Kidney (tissue), 14 donors: ENCODE data around the gene MYH15. TPM values are rescaled to one million over a fixed set of nuclear protein-coding genes. Genes with fewer than 3 reads are reported as not detected.

Experiments used
- DNase-seq, 5 donors: peaks; one replicate each; pipeline ENCODE4 v3.0.0-alpha.2; 2013 to 2020
- FAIRE-seq: peaks from 2 replicates; lab custom pipeline; 2012; peaks lifted over from hg19 to GRCh38; lab: Jason Lieb, UNC
- H3K27ac ChIP-seq, 2 donors: one replicate each; pipeline ENCODE4 v1.7.0; 2013; ENCODE audit warnings: low read depth in 2 of 2, low read length in 2 of 2, inconsistent platforms in 1 of 2
- H3K27me3 ChIP-seq: one replicate; pipeline ENCODE4 v1.7.1; 2013; ENCODE audit warnings: low read length, inconsistent platforms; ENCODE audit not compliant: control insufficient read depth, insufficient read depth
- H3K36me3 ChIP-seq, 3 donors: one replicate each; pipeline versions ENCODE4 v1.7.0 to v1.7.1; 2013; ENCODE audit warnings: low read length in 3 of 3, control low read depth in 1 of 3, inconsistent platforms in 1 of 3; ENCODE audit not compliant: insufficient read depth in 3 of 3, control insufficient read depth in 2 of 3
- H3K4me1 ChIP-seq, 3 donors: one replicate each; pipeline versions ENCODE4 v1.7.0 to v1.7.1; 2013; ENCODE audit warnings: low read length in 3 of 3, inconsistent platforms in 1 of 3, low read depth in 1 of 3; ENCODE audit not compliant: control insufficient read depth in 2 of 3, insufficient read depth in 2 of 3
- H3K4me3 ChIP-seq, 3 donors: one replicate each; pipeline versions ENCODE4 v1.7.0 to v1.8.1; 2013; ENCODE audit warnings: low read length in 3 of 3, control low read depth in 1 of 3, inconsistent platforms in 1 of 3
- H3K9ac ChIP-seq, 3 donors: one replicate each; pipeline versions ENCODE4 v1.7.0 to v1.7.1; 2013; ENCODE audit warnings: low read length in 3 of 3, control low read depth in 1 of 3, inconsistent platforms in 1 of 3
- H3K9me3 ChIP-seq, 3 donors: one replicate each; pipeline versions ENCODE4 v1.7.0 to v1.7.1; 2013; ENCODE audit warnings: low read length in 3 of 3, control low read depth in 1 of 3, inconsistent platforms in 1 of 3; ENCODE audit not compliant: control insufficient read depth in 2 of 3, insufficient read depth in 1 of 3
- intact Hi-C: fragments of 100-400 bp; cut with DNase I; formaldehyde crosslinking; loops from one replicate; pipeline ENCODE4 v1.11.1; 2022
- polyA plus RNA-seq: library from polyadenylated mRNA; stranded (reverse); fragments of 350-450 nt; fragmentation: Illumina TruSeq; extraction: RNeasy Lipid Tissue Mini Kit (QIAGEN cat#74804); gene quantifications from one replicate; pipeline ENCODE4 v1.2.3, GENCODE V29; 2014; ENCODE audit warnings: low read depth, low replicate concordance; ENCODE audit not compliant: insufficient read depth
- total RNA-seq: library from RNA; stranded (reverse); fragmentation: NEBNext Ultra II Directional; extraction: Animal tissue kit (Norgen Biotek cat#: 25700); gene quantifications from one replicate; pipeline ENCODE4 v1.2.1, GENCODE V29; 2021
- TF ChIP-seq, protein P1 (sequence below): IDR thresholded peaks from 3 replicates; pipeline ENCODE4 v1.5.1; 2012; ENCODE audit warnings: mild to moderate bottlenecking, moderate library complexity, borderline replicate concordance; ENCODE audit not compliant: insufficient read depth; ENCODE audit errors: extremely low read depth
- donor health status: control.
- donor health status: control.
- donor health status: control.
- donor health status: control.
- donor health status: control.
- donor health status: DM: yes; HTN: yes; CAD: no.
- donor health status: Normal renal cell carcinoma (clear cell type).

MYH15 gene
- total and polyA plus RNA-seq, 2 donors from 2014 or later = 0.44 TPM; not detected in 1

- Histone ChIP-seq H3K27ac (no peak overlapping the region), H3K4me3 (no peak overlapping the region), H3K9me3 (no peaks in the 10 kb centered on the region), H3K9ac (no peak overlapping the region), H3K27me3 (no peaks in the 10 kb centered on the region), H3K4me1 (peaks cover 0 to 4% (median 0%) of the 10 kb centered on the region in 3 donors), H3K36me3 (no peaks in the 10 kb centered on the region)
- DNase-seq (no peak), FAIRE-seq (no peak)
- TF ChIP-seq, protein P1, sequence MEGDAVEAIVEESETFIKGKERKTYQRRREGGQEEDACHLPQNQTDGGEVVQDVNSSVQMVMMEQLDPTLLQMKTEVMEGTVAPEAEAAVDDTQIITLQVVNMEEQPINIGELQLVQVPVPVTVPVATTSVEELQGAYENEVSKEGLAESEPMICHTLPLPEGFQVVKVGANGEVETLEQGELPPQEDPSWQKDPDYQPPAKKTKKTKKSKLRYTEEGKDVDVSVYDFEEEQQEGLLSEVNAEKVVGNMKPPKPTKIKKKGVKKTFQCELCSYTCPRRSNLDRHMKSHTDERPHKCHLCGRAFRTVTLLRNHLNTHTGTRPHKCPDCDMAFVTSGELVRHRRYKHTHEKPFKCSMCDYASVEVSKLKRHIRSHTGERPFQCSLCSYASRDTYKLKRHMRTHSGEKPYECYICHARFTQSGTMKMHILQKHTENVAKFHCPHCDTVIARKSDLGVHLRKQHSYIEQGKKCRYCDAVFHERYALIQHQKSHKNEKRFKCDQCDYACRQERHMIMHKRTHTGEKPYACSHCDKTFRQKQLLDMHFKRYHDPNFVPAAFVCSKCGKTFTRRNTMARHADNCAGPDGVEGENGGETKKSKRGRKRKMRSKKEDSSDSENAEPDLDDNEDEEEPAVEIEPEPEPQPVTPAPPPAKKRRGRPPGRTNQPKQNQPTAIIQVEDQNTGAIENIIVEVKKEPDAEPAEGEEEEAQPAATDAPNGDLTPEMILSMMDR = no peak
- intact Hi-C loops = no loop called here
These were observed 24.1 kb downstream of the MYH15 start for GRCh38 chr3:108486338-108486737.

DNA sequence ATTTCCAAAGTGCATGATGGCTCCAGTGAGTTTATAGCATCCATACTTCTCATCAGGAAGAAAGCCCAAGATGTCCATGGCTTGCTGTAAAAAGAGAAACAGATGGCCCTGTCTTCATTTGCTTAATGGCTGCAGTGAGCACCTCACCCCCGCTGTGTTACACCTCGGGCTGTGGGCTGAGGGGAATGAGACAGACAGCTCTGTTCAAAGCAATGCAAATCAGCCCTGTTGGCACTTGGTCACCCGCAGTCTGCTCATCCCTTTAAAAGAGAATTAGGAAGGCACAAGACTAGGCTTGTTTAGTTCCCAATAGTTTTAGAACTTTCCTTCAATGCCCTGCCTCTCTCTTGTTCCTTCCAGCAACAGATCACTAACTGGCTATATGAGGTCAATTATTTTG, 25.2 kb downstream of the MYH15 start:
- H3K27me3 ChIP-seq = no peaks in the 10 kb centered on the region
- intact Hi-C loops = no loop called here
- no peak for DNase-seq
- no peaks in the 10 kb centered on the region for H3K4me1 ChIP-seq
- no peak for FAIRE-seq
- H3K4me3 ChIP-seq = no peak overlapping the region
- TF ChIP-seq, protein P1 = no peak
- H3K9me3 ChIP-seq = no peaks in the 10 kb centered on the region
- no peaks in the 10 kb centered on the region for H3K36me3 ChIP-seq
- no peak overlapping the region for H3K27ac ChIP-seq
- H3K9ac ChIP-seq = no peak overlapping the region

- Histone ChIP-seq H3K9me3 (no peaks in the 10 kb centered on the region), H3K4me1 (no peaks in the 10 kb centered on the region), H3K9ac (no peak overlapping the region), H3K36me3 (no peaks in the 10 kb centered on the region), H3K4me3 (no peak overlapping the region), H3K27ac (no peak overlapping the region), H3K27me3 (no peaks in the 10 kb centered on the region)
- FAIRE-seq (no peak), DNase-seq (no peak)
- TF ChIP-seq, protein P1 = no peak
- intact Hi-C loops = no loop called here
These were observed 31.2 kb downstream of the MYH15 start for GRCh38 chr3:108479224-108479623.
